ENCODE results near the gene UGT1A7.
"Not testable (repeated sequence)": the region's sequence is repeated elsewhere in the genome, so short reads cannot be mapped to it uniquely, and the experiment has no call there.

Gene UGT1A7

GRCh38 chr2:233712611-233713261, 31.0 kb downstream of the UGT1A7 start, which contains the start of gene UGT1A5:
UGT1A5 (plus strand) TSS chr2:233712907; CDS start chr2:233712992, 85 bp downstream.
- DNase-seq (ENCODE audit: low spot score) = no peak

- no peak for DNase-seq (ENCODE audit: low spot score)
Observed at GRCh38 chr2:233713262-233713615, 31.5 kb downstream of the UGT1A7 start.

DNA sequence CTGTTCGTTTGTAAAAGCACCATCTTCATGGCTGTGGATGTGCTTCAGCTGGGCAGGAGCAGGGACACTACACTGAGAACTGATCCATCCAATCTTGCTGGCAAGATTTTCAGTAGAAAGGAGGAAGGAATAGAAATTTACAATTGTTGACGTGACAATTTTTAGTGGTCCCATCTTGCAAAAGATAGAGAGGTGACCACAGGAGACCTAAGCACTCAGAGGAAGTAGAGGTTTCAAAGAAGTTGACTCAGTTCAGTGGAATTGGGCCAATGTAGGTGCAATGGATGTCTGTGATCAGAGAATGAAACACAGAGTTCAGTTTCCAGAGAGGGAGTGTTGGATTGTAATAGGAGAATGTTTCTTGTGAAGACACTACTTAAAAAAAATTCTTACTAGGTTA, 32.4 kb downstream of the UGT1A7 start:
- DNase-seq (ENCODE audit: low spot score) = no peak

GRCh38 chr2:233718552-233718951, 36.9 kb downstream of the UGT1A7 start, which contains the start of gene UGT1A4:
UGT1A4 (plus strand) TSS chr2:233718736; CDS start chr2:233718821, 85 bp downstream.
- DNase-seq (ENCODE audit: low spot score) = no peak

DNA sequence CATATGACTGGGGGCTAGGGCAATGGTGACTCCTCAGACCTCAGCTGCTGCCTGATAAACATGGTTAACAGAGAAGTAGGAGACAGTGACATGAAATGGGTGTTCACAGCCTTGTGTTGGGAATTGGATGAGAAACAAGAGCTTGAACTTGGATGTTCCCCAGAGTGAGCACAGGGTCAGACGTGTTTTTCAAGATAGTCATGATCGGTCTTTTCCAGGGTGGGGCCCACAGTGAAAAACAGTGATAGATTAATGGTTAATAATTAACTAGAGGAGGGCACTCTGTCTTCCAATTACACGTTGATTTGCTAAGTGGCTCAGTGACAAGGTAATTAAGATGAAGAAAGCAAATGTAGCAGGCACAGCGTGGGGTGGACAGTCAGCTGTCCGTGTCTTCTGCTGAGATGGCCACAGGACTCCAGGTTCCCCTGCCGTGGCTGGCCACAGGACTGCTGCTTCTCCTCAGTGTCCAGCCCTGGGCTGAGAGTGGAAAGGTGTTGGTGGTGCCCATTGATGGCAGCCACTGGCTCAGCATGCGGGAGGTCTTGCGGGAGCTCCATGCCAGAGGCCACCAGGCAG, 47.1 kb downstream of the UGT1A7 start, which contains the start of gene UGT1A3:
Gene UGT1A3, plus strand, starts transcription at position 320 of the 579 bp plus-strand sequence. Its CDS starts 85 bp downstream, at position 405.
- DNase-seq (ENCODE audit: low spot score) = no peak

GRCh38 chr2:233736868-233737653, 55.4 kb downstream of the UGT1A7 start:
- not testable (repeated sequence) for DNase-seq (ENCODE audit: low spot score)

- no peak for DNase-seq (ENCODE audit: low spot score)
Observed at GRCh38 chr2:233740870-233741269, 59.2 kb downstream of the UGT1A7 start.

- DNase-seq (ENCODE audit: low spot score) = no peak
Observed at GRCh38 chr2:233743464-233744259, 62.0 kb downstream of the UGT1A7 start.

DNA sequence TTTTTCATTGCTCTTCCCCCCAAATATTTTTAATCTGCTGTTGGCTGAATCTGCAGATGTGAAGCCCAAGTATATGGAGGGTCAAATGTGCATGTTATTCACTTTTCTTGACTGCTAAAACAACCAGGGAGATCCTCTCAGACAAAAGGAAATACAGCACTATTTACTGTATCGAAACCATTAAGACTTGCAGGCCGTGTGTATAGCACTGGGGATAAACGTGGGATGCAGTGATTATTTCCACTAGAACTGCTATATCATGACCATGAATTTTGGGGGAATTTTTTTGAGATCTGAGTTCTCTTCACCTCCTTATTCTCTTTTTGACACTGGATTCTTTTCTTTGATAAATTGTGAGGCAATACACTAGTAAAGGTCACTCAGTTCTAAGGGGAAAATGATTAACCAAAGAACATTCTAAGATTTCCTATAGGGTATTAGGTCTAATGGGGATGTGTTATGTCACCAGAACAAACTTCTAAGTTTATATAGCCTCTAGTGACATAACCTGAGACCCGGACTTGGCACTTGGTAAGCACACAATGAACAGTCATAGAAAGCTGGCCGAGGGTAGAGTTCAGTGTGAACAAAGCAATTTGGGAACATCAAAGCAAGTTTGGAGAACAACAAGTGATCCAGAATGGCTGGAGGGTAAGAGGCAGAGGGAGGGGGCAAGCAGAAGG, 63.5 kb downstream of the UGT1A7 start:
- no peak for DNase-seq (ENCODE audit: low spot score)

GRCh38 chr2:233745838-233746237, 64.1 kb downstream of the UGT1A7 start:
- not testable (repeated sequence) for DNase-seq (ENCODE audit: low spot score)

GRCh38 chr2:233746475-233747282, 65.0 kb downstream of the UGT1A7 start:
- no peak for DNase-seq (ENCODE audit: low spot score)

DNA sequence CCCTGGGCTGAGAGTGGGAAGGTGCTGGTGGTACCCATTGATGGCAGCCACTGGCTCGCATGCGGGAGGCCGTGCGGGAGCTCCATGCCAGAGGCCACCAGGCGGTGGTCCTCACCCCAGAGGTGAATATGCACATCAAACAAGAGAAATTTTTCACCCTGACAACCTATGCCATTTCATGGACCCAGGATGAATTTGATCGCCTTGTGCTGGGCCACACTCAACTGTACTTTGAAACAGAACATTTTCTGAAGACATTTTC, 65.5 kb downstream of the UGT1A7 start:
- DNase-seq (ENCODE audit: low spot score) = no peak

DNA sequence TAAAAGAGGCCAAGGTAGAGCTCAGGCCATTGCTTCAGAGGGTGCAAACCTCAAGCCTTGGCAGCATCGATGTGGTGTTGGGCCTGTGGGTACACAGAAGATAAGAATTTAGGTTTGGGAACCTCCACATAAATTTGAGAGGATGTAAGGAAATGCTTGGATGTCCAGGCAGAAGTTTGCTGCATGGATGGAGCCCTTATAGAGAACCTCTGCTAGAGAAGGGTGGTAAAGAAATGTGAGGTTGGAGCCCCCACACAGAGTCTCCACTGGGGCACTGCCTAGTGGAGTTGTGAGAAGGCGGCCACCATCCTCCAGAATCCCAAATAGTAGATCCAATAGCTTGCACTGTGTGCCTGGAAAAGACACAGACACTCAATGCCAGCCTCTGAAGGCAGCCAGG, 69.0 kb downstream of the UGT1A7 start:
- not testable (repeated sequence) for DNase-seq (ENCODE audit: low spot score)

- DNase-seq (ENCODE audit: low spot score) = not testable (repeated sequence)
Observed at GRCh38 chr2:233751212-233752009, 69.7 kb downstream of the UGT1A7 start.

DNA sequence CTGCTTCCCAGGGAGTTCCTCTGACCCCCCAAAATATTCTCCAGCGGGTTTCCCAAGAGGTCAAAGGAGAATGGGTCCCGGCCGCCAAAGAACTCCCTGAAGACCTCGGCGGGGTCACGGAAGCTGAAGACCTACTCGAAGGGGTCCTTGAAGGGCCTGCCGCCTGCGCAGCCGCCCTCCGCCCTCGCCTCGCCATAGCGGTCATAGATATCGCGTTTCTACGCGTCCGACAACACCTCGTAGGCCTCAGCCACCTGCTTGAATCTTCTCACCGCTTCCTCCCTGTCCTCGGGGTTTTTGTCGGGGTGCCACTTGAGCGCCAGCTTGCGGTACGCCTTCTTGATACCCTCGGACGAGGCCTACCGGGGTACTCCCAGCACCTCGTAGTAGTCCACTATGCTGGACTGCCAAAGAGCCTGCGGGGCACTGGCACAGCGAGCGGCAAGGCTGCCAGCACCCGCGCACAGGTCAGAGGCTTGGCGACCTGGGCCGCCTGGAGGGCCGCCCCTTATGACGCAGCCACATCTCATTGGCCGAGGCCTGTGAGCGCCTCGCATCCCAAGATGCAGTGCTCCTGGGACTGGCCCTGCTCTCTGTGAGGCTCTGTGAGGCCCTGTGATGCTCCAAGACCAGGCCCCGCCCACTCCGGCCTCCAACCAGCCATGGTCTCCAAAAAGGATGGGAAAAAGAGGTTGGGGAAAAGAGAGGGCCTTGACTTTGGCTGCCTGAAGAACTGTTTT, 73.3 kb downstream of the UGT1A7 start:
- DNase-seq (ENCODE audit: low spot score) = no peak

DNA sequence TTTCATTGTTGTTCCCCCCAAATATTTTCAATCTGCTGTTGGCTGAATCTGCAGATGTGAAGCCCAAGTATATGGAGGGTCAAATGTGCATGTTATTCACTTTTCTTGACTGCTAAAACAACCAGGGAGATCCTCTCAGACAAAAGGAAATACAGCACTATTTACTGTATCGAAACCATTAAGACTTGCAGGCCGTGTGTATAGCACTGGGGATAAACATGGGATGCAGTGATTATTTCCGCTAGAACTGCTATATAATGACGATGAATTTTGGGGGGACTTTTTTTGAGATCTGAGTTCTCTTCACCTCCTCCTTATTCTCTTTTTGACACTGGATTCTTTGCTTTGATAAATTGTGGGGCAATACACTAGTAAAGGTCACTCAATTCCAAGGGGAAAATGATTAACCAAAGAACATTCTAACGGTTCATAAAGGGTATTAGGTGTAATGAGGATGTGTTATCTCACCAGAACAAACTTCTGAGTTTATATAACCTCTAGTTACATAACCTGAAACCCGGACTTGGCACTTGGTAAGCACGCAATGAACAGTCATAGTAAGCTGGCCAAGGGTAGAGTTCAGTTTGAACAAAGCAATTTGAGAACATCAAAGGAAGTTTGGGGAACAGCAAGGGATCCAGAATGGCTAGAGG, 74.9 kb downstream of the UGT1A7 start:
- no peak for DNase-seq (ENCODE audit: low spot score)

DNA sequence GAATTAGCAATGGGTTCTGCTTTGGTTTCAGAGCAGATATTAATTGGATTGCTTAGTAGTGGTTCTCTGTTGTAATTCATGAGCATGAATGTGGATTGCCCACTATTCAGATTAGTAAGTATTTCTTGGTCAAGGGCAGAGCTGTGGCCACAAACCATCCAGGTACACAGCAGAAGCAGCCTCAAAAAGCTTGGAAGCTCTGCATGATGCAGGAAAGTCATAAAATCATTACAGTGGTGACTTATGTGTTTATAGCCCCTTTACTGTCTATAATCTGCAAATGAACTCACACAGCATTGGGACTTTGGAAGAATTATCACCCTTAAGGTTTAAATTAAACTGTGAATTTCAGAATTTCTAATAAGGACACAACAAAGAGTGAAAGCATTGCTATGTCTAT, 76.4 kb downstream of the UGT1A7 start:
- DNase-seq (ENCODE audit: low spot score) = no peak

DNA sequence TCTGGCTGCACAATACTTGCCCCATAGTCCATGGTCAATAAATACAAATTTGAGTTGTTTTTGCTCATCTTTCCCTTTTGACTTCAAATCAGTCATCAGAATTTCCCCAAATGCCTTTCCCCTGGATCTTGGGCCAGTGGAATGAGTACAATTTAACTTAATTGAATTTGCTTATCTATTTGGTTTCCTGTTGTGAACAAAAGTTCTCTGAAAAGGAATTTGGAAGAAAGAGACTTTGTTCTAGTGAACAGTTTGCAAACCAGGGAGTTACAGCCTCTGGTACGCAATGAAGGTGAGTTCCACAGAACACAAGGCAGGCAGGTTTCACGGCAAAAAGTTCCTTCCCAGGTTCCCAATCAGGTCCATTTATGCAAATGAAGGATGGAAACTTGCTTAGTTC, 77.1 kb downstream of the UGT1A7 start:
- DNase-seq (ENCODE audit: low spot score) = no peak

GRCh38 chr2:233760043-233760442, 78.3 kb downstream of the UGT1A7 start, which contains the start of gene UGT1A1:
UGT1A1 (plus strand) TSS chr2:233760270; CDS start chr2:233760288, 18 bp downstream.
- no peak for DNase-seq (ENCODE audit: low spot score)

Data from pons (tissue), 1 donor.